GM21529 (cell line): ENCODE results near the gene KCNJ10.

Experiments used
- ATAC-seq: cut with Tn5 transposase; IDR thresholded peaks from one replicate; pipeline ENCODE4 v1.9.1; 2021; ENCODE audit not compliant: unreplicated experiment

The KCNJ10 gene

GRCh38 chr1:159968901-159969300, 101.1 kb downstream of the KCNJ10 start:
- ATAC-seq = no peak

- no peak for ATAC-seq
Observed at GRCh38 chr1:159965263-159965662, 104.7 kb downstream of the KCNJ10 start.

GRCh38 chr1:159964144-159964543, 105.8 kb downstream of the KCNJ10 start:
- no peak for ATAC-seq

- no peak for ATAC-seq
Observed at GRCh38 chr1:159962176-159962575, 107.8 kb downstream of the KCNJ10 start.

- ATAC-seq = no peak
Observed at GRCh38 chr1:159961636-159962035, 108.3 kb downstream of the KCNJ10 start.

GRCh38 chr1:159960721-159961381, 109.1 kb downstream of the KCNJ10 start:
- ATAC-seq = no peak

GRCh38 chr1:159959451-159959850, 110.5 kb downstream of the KCNJ10 start:
- ATAC-seq = no peak

- ATAC-seq = peak; percentile 78
Observed at GRCh38 chr1:159958719-159959380, 111.1 kb downstream of the KCNJ10 start.

- no peak for ATAC-seq
Observed at GRCh38 chr1:159957824-159958268, 112.1 kb downstream of the KCNJ10 start.

GRCh38 chr1:159955456-159955855, 114.5 kb downstream of the KCNJ10 start:
- no peak for ATAC-seq

GRCh38 chr1:159953536-159954515, 116.1 kb downstream of the KCNJ10 start, which contains the start of gene SLAMF9:
TSS of gene SLAMF9 (minus strand) at chr1:159954237. CDS start at chr1:159954137, 100 bp downstream.
- no peak for ATAC-seq

GRCh38 chr1:159952932-159953331, 117.0 kb downstream of the KCNJ10 start:
- no peak for ATAC-seq

GRCh38 chr1:159951551-159951950, 118.4 kb downstream of the KCNJ10 start:
- no peak for ATAC-seq

GRCh38 chr1:159951016-159951415, 118.9 kb downstream of the KCNJ10 start:
- no peak for ATAC-seq

GRCh38 chr1:159949981-159950381, 120.0 kb downstream of the KCNJ10 start:
- ATAC-seq = no peak

- ATAC-seq = no peak
Observed at GRCh38 chr1:159949123-159949522, 120.8 kb downstream of the KCNJ10 start.
